ENCODE data around the gene ATXN7L1. TPM values are rescaled to one million over a fixed set of nuclear protein-coding genes. Genes with fewer than 3 reads are reported as not detected.

Gene ATXN7L1
- total and polyA plus RNA-seq, 2 experiments from 2014 or later = 6.4 to 8.6 TPM

GRCh38 chr7:105829681-105830322, 46.6 kb downstream of the ATXN7L1 start:
- H3K27ac ChIP-seq = no peak overlapping the region
- TF ChIP-seq, protein P1, sequence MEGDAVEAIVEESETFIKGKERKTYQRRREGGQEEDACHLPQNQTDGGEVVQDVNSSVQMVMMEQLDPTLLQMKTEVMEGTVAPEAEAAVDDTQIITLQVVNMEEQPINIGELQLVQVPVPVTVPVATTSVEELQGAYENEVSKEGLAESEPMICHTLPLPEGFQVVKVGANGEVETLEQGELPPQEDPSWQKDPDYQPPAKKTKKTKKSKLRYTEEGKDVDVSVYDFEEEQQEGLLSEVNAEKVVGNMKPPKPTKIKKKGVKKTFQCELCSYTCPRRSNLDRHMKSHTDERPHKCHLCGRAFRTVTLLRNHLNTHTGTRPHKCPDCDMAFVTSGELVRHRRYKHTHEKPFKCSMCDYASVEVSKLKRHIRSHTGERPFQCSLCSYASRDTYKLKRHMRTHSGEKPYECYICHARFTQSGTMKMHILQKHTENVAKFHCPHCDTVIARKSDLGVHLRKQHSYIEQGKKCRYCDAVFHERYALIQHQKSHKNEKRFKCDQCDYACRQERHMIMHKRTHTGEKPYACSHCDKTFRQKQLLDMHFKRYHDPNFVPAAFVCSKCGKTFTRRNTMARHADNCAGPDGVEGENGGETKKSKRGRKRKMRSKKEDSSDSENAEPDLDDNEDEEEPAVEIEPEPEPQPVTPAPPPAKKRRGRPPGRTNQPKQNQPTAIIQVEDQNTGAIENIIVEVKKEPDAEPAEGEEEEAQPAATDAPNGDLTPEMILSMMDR (IDR thresholded peaks at IDR 0.05; ENCODE audit: low read depth, low read length) = no peak
- H3K4me3 ChIP-seq = no peak overlapping the region
- H3K4me1 ChIP-seq (ENCODE audit: low read depth) = peaks cover 4% of the 10 kb centered on the region
- H3K9me3 ChIP-seq (ENCODE audit: low read depth) = no peaks in the 10 kb centered on the region
- no peaks in the 10 kb centered on the region for H3K27me3 ChIP-seq
- DNase-seq (ENCODE audit: low read depth in 1 of 2, low spot score in 1 of 2) = no peak
- no peaks in the 10 kb centered on the region for H3K36me3 ChIP-seq

GRCh38 chr7:105828141-105828540, 48.3 kb downstream of the ATXN7L1 start:
- Histone ChIP-seq H3K36me3 (no peaks in the 10 kb centered on the region), H3K27me3 (no peaks in the 10 kb centered on the region), H3K9me3 (ENCODE audit: low read depth) (no peaks in the 10 kb centered on the region), H3K27ac (no peak overlapping the region), H3K4me1 (ENCODE audit: low read depth) (peaks cover 3% of the 10 kb centered on the region), H3K4me3 (no peak overlapping the region)
- TF ChIP-seq, protein P1 (IDR thresholded peaks at IDR 0.05; ENCODE audit: low read depth, low read length) = no peak
- no peak for DNase-seq (ENCODE audit: low read depth in 1 of 2, low spot score in 1 of 2)

DNA sequence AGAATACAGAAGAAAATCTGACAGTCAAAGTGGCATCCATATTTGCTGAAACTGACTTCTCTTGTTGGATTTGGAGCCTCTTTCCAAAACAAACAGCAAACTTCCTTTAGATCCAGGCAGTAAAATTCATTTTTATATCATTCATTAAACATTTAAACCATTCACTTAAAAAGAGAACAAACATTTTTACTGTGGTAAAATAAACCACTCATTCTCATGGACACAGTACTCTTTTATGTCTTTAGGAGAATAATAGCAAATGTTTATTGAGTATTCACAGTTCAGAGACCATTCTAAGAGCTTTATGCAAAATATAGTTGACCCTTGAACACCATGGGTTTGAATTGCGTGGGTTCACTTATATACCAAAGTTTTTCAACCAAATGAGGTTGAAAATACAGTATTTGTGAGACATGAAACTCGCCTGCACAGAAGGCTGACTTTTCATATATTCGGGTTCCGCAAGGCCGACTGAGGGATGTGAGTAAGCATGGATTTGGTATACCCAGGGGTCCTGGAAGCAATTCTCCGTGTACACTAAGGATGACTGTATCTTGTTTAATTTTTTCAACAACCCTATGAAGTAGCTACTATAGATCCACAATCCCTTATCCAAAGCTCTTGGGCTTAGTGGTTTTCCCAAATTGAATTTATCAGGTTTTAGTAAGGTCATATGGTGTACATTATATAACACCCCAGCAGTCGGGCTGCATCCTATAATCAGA, 49.1 kb downstream of the ATXN7L1 start:
- no peaks in the 10 kb centered on the region for H3K27me3 ChIP-seq
- DNase-seq (ENCODE audit: low read depth in 1 of 2, low spot score in 1 of 2) = no peak
- TF ChIP-seq, protein P1 (IDR thresholded peaks at IDR 0.05; ENCODE audit: low read depth, low read length) = no peak
- H3K4me1 ChIP-seq (ENCODE audit: low read depth) = no peaks in the 10 kb centered on the region
- H3K4me3 ChIP-seq = no peak overlapping the region
- no peak overlapping the region for H3K27ac ChIP-seq
- no peaks in the 10 kb centered on the region for H3K36me3 ChIP-seq
- no peaks in the 10 kb centered on the region for H3K9me3 ChIP-seq (ENCODE audit: low read depth)

DNA sequence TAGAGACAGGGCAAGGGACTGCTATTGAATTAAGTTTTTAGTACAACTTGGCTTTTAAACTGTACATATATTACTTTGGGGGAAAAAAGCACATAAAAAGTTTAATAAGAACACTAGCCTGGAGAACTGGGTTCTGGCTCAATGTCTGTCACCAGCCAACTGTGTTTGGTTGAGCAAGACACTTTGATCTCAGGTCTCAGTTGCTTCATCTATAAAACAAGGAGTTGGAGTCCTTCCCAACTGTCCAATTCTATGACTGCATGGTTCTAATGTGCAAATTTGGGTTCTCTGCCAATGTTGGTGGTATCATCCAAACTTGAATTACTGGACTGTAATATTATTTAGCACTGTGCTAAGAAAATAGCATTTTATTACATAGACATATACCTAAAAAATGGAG, 50.3 kb downstream of the ATXN7L1 start:
- TF ChIP-seq, protein P1 (IDR thresholded peaks at IDR 0.05; ENCODE audit: low read depth, low read length) = no peak
- peak in 1 of 2 donors; percentile 59 for DNase-seq (ENCODE audit: low read depth in 1 of 2, low spot score in 1 of 2)
- Histone ChIP-seq H3K9me3 (ENCODE audit: low read depth) (no peaks in the 10 kb centered on the region), H3K4me3 (no peak overlapping the region), H3K36me3 (no peaks in the 10 kb centered on the region), H3K27me3 (no peaks in the 10 kb centered on the region), H3K4me1 (ENCODE audit: low read depth) (no peaks in the 10 kb centered on the region), H3K27ac (no peak overlapping the region)

GRCh38 chr7:105825371-105825770, 51.0 kb downstream of the ATXN7L1 start:
- no peak overlapping the region for H3K4me3 ChIP-seq
- H3K36me3 ChIP-seq = no peaks in the 10 kb centered on the region
- DNase-seq (ENCODE audit: low read depth in 1 of 2, low spot score in 1 of 2) = no peak
- TF ChIP-seq, protein P1 (IDR thresholded peaks at IDR 0.05; ENCODE audit: low read depth, low read length) = no peak
- H3K27ac ChIP-seq = no peak overlapping the region
- no peaks in the 10 kb centered on the region for H3K9me3 ChIP-seq (ENCODE audit: low read depth)
- H3K27me3 ChIP-seq = no peaks in the 10 kb centered on the region
- H3K4me1 ChIP-seq (ENCODE audit: low read depth) = no peaks in the 10 kb centered on the region
